ENCODE results near the gene MYLK2. TPM values are rescaled to one million over a fixed set of nuclear protein-coding genes. Genes with fewer than 3 reads are reported as not detected.

The MYLK2 gene
- total and polyA plus RNA-seq, 10 of the 15 experiments (the other 5 are each of a cell fraction or from before 2014, with no cell fraction given): 0.04 to 0.67 (median 0.18) TPM; not detected in 1

DNA sequence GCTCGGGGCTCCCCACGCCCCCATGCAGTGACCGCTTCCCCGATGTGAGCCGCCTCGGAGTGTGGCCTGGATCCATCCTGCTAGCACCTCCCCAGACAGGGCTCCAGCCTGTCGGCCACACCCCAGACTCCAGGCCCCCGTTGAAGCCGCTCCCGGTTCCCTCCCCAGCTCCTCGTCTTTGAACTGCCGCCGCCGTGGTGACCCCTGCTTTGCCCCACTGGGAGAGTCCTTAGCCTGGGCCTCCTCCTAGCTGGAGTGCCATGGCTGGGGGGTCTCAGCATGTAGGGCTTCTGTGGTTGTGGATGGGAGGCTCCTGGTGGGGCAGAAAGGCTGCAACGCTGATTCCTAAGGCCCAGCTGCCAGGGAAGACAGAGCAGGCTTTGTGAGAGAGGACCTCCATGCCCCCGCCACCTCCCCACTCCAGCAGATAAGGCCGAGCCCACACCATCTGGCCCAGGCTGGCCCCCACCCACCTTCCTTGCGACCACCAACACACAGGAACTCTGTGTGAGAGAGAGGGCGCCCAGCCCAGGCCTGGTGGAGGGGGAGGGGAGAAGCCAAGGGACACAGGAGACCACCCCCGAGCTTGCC lies 14.9 kb downstream of the MYLK2 start:
- 76% methylated on average over 20 of the region's 20 CpGs for WGBS (ENCODE audit: insufficient coverage, insufficient replicate concordance, low lambda C conversion rate, missing lambda C conversion rate)
- POLR2A ChIA-PET: interaction anchor here (0.6 to 1.1 kb wide), 3 partner anchors 11 to 375 kb away, joined by 3 to 5 read pairs (median 4); no protein-coding TSS in a partner anchor
- in situ Hi-C loops (cut with MboI): no loop called here
- Histone ChIP-seq H3K27ac (ENCODE audit: control insufficient read depth, insufficient read depth) (no peak overlapping the region), H3K9ac (ENCODE audit: control insufficient read depth, insufficient read depth, low read length) (no peak overlapping the region), H3K4me3 (no peak overlapping the region), H3K4me2 (ENCODE audit: control insufficient read depth, insufficient read depth) (no peak overlapping the region), H3K9me3 (replicated peaks; ENCODE audit: control insufficient read depth, insufficient read depth, low read length) (no peaks in the 10 kb centered on the region), H3K4me1 (ENCODE audit: control insufficient read depth, insufficient read depth, low read length) (peaks cover 8% of the 10 kb centered on the region; the same call in 1 of the 2 replicates), H4K20me1 (ENCODE audit: control insufficient read depth, insufficient read depth) (no peaks in the 10 kb centered on the region), H3K79me2 (ENCODE audit: control insufficient read depth, insufficient read depth, low read length) (no peaks in the 10 kb centered on the region), H3K36me3 (ENCODE audit: control insufficient read depth in 2 of 2, insufficient read depth in 2 of 2, low read length in 1 of 2) (no peaks in the 10 kb centered on the region; a peak in 1 of 4 replicates), H2AFZ (ENCODE audit: control insufficient read depth, low read depth, low read length) (no peak overlapping the region), H3K27me3 (replicated peaks in 1 of 2; ENCODE audit: control insufficient read depth in 2 of 2, insufficient read depth in 2 of 2, low read length in 1 of 2) (no peaks in the 10 kb centered on the region)
- no TSS peak for BruUV-seq (replicated peaks)
- no peak for ATAC-seq
- RAD21 ChIA-PET (ENCODE audit: unreplicated experiment): no interaction called here
- no peak for DNase-seq (ENCODE audit: low read depth, low spot score)
- intact Hi-C loops (cut with micrococcal nuclease; ENCODE audit: unreplicated experiment): no loop called here
- no peak for FAIRE-seq
- SMC1A ChIA-PET (ENCODE audit: uncharacterized antibody, unreplicated experiment): no interaction called here
- CTCF ChIA-PET: interaction anchor here (0.6 to 5.7 kb wide), 7 partner anchors 9 to 170 kb away, joined by 3 to 37 read pairs (median 5); partner anchors contain the start of gene MYLK2
- TF ChIP-seq PAX5 (IDR thresholded peaks at IDR 0.05; ENCODE audit: borderline replicate concordance, low read depth, low read length) (no peak), ATF2 (IDR thresholded peaks at IDR 0.05; ENCODE audit: low read length) (no peak), ZBTB33 (IDR thresholded peaks at IDR 0.05) (no peak), ETV6 (conservative IDR thresholded peaks at IDR 0.05 in 1 of 2, IDR thresholded peaks at IDR 0.05 in 1 of 2; ENCODE audit: borderline replicate concordance in 1 of 2, low read depth in 1 of 2) (no peak), HCFC1 (IDR thresholded peaks at IDR 0.05; ENCODE audit: low read length) (no peak), REST (IDR thresholded peaks at IDR 0.05; ENCODE audit: low read depth, low read length) (no peak), POLR2AphosphoS2 (IDR thresholded peaks at IDR 0.05; ENCODE audit: low read depth, low read length) (no peak), SMAD5 (IDR thresholded peaks at IDR 0.05; ENCODE audit: low read depth) (no peak), ZSCAN29 (IDR thresholded peaks at IDR 0.05) (no peak)
- TF ChIP-seq, protein P1, sequence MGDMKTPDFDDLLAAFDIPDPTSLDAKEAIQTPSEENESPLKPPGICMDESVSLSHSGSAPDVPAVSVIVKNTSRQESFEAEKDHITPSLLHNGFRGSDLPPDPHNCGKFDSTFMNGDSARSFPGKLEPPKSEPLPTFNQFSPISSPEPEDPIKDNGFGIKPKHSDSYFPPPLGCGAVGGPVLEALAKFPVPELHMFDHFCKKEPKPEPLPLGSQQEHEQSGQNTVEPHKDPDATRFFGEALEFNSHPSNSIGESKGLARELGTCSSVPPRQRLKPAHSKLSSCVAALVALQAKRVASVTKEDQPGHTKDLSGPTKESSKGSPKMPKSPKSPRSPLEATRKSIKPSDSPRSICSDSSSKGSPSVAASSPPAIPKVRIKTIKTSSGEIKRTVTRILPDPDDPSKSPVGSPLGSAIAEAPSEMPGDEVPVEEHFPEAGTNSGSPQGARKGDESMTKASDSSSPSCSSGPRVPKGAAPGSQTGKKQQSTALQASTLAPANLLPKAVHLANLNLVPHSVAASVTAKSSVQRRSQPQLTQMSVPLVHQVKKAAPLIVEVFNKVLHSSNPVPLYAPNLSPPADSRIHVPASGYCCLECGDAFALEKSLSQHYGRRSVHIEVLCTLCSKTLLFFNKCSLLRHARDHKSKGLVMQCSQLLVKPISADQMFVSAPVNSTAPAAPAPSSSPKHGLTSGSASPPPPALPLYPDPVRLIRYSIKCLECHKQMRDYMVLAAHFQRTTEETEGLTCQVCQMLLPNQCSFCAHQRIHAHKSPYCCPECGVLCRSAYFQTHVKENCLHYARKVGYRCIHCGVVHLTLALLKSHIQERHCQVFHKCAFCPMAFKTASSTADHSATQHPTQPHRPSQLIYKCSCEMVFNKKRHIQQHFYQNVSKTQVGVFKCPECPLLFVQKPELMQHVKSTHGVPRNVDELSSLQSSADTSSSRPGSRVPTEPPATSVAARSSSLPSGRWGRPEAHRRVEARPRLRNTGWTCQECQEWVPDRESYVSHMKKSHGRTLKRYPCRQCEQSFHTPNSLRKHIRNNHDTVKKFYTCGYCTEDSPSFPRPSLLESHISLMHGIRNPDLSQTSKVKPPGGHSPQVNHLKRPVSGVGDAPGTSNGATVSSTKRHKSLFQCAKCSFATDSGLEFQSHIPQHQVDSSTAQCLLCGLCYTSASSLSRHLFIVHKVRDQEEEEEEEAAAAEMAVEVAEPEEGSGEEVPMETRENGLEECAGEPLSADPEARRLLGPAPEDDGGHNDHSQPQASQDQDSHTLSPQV (IDR thresholded peaks at IDR 0.05): no peak
- TF ChIP-seq, protein P2, sequence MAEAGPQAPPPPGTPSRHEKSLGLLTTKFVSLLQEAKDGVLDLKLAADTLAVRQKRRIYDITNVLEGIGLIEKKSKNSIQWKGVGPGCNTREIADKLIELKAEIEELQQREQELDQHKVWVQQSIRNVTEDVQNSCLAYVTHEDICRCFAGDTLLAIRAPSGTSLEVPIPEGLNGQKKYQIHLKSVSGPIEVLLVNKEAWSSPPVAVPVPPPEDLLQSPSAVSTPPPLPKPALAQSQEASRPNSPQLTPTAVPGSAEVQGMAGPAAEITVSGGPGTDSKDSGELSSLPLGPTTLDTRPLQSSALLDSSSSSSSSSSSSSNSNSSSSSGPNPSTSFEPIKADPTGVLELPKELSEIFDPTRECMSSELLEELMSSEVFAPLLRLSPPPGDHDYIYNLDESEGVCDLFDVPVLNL (IDR thresholded peaks at IDR 0.05; ENCODE audit: low read depth, low read length): no peak

Data from GM12878 (cell line).